ENCODE results near the gene NUP42.

The NUP42 gene

GRCh38 chr7:23205909-23206767 lies 24.3 kb downstream of the NUP42 start:
- Histone ChIP-seq H2BK5ac (ENCODE audit: low read length) (no peak overlapping the region), H3K4ac (ENCODE audit: low read depth, low read length) (no peak overlapping the region), H4K5ac (ENCODE audit: low read length) (no peak overlapping the region), H3K27me3 (ENCODE audit: insufficient read depth, low read length, poor library complexity) (no peaks in the 10 kb centered on the region), H3K79me1 (ENCODE audit: low read length) (no peaks in the 10 kb centered on the region), H3K79me2 (ENCODE audit: control insufficient read depth, insufficient read depth, low read length) (no peaks in the 10 kb centered on the region), H3K9ac (ENCODE audit: low read length) (no peak overlapping the region), H2BK15ac (replicated peaks; ENCODE audit: low read depth) (no peak overlapping the region), H3K56ac (ENCODE audit: low read length) (no peak overlapping the region), H4K8ac (ENCODE audit: low read depth, low read length) (no peak overlapping the region), H3K18ac (ENCODE audit: low read length) (no peak overlapping the region), H3K36me3 (ENCODE audit: control insufficient read depth, insufficient read depth, low read length) (peaks cover 2% of the 10 kb centered on the region), H3K4me3 (ENCODE audit: low read length) (no peak overlapping the region), H3K4me2 (ENCODE audit: low read length) (no peak overlapping the region), H3K4me1 (ENCODE audit: control insufficient read depth, low read depth, low read length) (no peaks in the 10 kb centered on the region), H2AK5ac (ENCODE audit: low read length) (no peak overlapping the region), H2BK120ac (ENCODE audit: low read depth, low read length) (no peak overlapping the region), H3K27ac (ENCODE audit: low read depth, low read length) (no peak overlapping the region), H3K23ac (ENCODE audit: low read length) (no peak overlapping the region)
- no CpG with 5 or more reads among the region's 76 CpGs for WGBS (ENCODE audit: extremely low coverage, insufficient coverage, low lambda C conversion rate)
- no peak for DNase-seq

DNA sequence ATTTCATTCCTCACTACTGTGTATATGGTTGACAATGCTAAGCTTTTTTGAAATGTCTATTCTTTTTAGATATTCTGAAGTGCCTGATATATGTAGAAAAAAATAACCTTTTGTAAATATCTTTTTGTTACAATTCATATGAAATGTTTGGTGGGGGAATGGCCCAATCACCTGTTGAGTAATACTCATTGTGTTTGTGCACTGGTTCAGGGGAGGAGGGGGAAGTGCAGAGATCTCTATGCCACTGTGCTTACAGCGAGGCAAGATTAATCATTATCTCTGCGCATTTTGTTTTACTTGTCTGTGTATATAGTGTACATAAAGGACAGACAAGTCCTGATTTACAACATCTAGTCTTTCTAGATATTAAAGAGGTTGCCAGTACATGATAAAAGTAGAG lies 25.2 kb downstream of the NUP42 start:
- no peak overlapping the region for H3K4ac ChIP-seq (ENCODE audit: low read depth, low read length)
- no peak overlapping the region for H2BK15ac ChIP-seq (replicated peaks; ENCODE audit: low read depth)
- no peaks in the 10 kb centered on the region for H3K4me1 ChIP-seq (ENCODE audit: control insufficient read depth, low read depth, low read length)
- no peak overlapping the region for H3K27ac ChIP-seq (ENCODE audit: low read depth, low read length)
- H2AK5ac ChIP-seq (ENCODE audit: low read length): no peak overlapping the region
- no peak overlapping the region for H3K4me2 ChIP-seq (ENCODE audit: low read length)
- H3K23ac ChIP-seq (ENCODE audit: low read length): no peak overlapping the region
- no peak overlapping the region for H3K4me3 ChIP-seq (ENCODE audit: low read length)
- no peaks in the 10 kb centered on the region for H3K36me3 ChIP-seq (ENCODE audit: control insufficient read depth, insufficient read depth, low read length)
- no peak overlapping the region for H4K5ac ChIP-seq (ENCODE audit: low read length)
- no peaks in the 10 kb centered on the region for H3K27me3 ChIP-seq (ENCODE audit: insufficient read depth, low read length, poor library complexity)
- H3K18ac ChIP-seq (ENCODE audit: low read length): no peak overlapping the region
- WGBS (ENCODE audit: extremely low coverage, insufficient coverage, low lambda C conversion rate): no CpG with 5 or more reads among the region's 2 CpGs
- no peak for DNase-seq
- H2BK120ac ChIP-seq (ENCODE audit: low read depth, low read length): no peak overlapping the region
- no peak overlapping the region for H3K9ac ChIP-seq (ENCODE audit: low read length)
- no peak overlapping the region for H2BK5ac ChIP-seq (ENCODE audit: low read length)
- H3K79me1 ChIP-seq (ENCODE audit: low read length): no peaks in the 10 kb centered on the region
- H3K56ac ChIP-seq (ENCODE audit: low read length): no peak overlapping the region
- H4K8ac ChIP-seq (ENCODE audit: low read depth, low read length): no peak overlapping the region
- H3K79me2 ChIP-seq (ENCODE audit: control insufficient read depth, insufficient read depth, low read length): no peaks in the 10 kb centered on the region

- no CpG with 5 or more reads among the region's 3 CpGs for WGBS (ENCODE audit: extremely low coverage, insufficient coverage, low lambda C conversion rate)
- no peaks in the 10 kb centered on the region for H3K36me3 ChIP-seq (ENCODE audit: control insufficient read depth, insufficient read depth, low read length)
Measured at GRCh38 chr7:23207884-23208283, 26.0 kb downstream of the NUP42 start.

DNA sequence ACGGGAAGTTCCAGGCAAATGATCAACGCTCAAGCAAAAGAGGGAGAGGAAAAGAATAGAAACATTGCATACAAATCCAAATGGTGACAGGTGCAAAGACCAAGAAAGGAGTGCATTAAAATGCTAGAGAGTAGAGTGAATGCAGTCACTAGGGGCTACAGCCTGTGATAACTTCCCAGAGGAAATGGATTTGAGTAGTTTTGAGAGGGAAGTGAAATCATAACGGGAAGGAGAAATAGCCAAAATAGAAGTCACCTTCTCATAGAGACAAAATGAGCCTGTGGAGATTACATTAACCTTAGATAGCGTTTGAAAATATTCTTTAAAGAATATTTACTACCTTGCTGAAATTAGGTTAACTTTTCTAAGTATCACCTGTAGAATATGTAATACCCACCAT lies 26.5 kb downstream of the NUP42 start:
- Histone ChIP-seq H3K18ac (ENCODE audit: low read length) (no peak overlapping the region), H3K4ac (ENCODE audit: low read depth, low read length) (no peak overlapping the region), H2BK5ac (ENCODE audit: low read length) (no peak overlapping the region), H3K27ac (ENCODE audit: low read depth, low read length) (no peak overlapping the region), H3K23ac (ENCODE audit: low read length) (no peak overlapping the region), H3K4me3 (ENCODE audit: low read length) (no peak overlapping the region), H2BK120ac (ENCODE audit: low read depth, low read length) (no peak overlapping the region), H2BK15ac (replicated peaks; ENCODE audit: low read depth) (no peak overlapping the region), H3K56ac (ENCODE audit: low read length) (no peak overlapping the region), H4K5ac (ENCODE audit: low read length) (no peak overlapping the region), H3K79me2 (ENCODE audit: control insufficient read depth, insufficient read depth, low read length) (no peaks in the 10 kb centered on the region), H3K36me3 (ENCODE audit: control insufficient read depth, insufficient read depth, low read length) (no peaks in the 10 kb centered on the region), H3K9ac (ENCODE audit: low read length) (no peak overlapping the region), H3K79me1 (ENCODE audit: low read length) (no peaks in the 10 kb centered on the region), H3K4me2 (ENCODE audit: low read length) (no peak overlapping the region), H3K27me3 (ENCODE audit: insufficient read depth, low read length, poor library complexity) (no peaks in the 10 kb centered on the region), H3K4me1 (ENCODE audit: control insufficient read depth, low read depth, low read length) (no peaks in the 10 kb centered on the region), H4K8ac (ENCODE audit: low read depth, low read length) (no peak overlapping the region), H2AK5ac (ENCODE audit: low read length) (no peak overlapping the region)
- no CpG with 5 or more reads among the region's 4 CpGs for WGBS (ENCODE audit: extremely low coverage, insufficient coverage, low lambda C conversion rate)
- DNase-seq: no peak

More at GRCh38 chr7:23207884-23208283, 26.0 kb downstream of the NUP42 start:
- H3K4me1 ChIP-seq (ENCODE audit: control insufficient read depth, low read depth, low read length): no peaks in the 10 kb centered on the region
- no peak overlapping the region for H2BK120ac ChIP-seq (ENCODE audit: low read depth, low read length)
- H3K27me3 ChIP-seq (ENCODE audit: insufficient read depth, low read length, poor library complexity): no peaks in the 10 kb centered on the region
- no peak overlapping the region for H3K4ac ChIP-seq (ENCODE audit: low read depth, low read length)
- no peaks in the 10 kb centered on the region for H3K79me1 ChIP-seq (ENCODE audit: low read length)
- no peak overlapping the region for H3K18ac ChIP-seq (ENCODE audit: low read length)
- H3K4me2 ChIP-seq (ENCODE audit: low read length): no peak overlapping the region
- H2BK15ac ChIP-seq (replicated peaks; ENCODE audit: low read depth): no peak overlapping the region
- no peak overlapping the region for H3K9ac ChIP-seq (ENCODE audit: low read length)
- H3K27ac ChIP-seq (ENCODE audit: low read depth, low read length): no peak overlapping the region
- no peak overlapping the region for H4K5ac ChIP-seq (ENCODE audit: low read length)
- H4K8ac ChIP-seq (ENCODE audit: low read depth, low read length): no peak overlapping the region
- DNase-seq: no peak
- H3K4me3 ChIP-seq (ENCODE audit: low read length): no peak overlapping the region
- H2BK5ac ChIP-seq (ENCODE audit: low read length): no peak overlapping the region
- H3K79me2 ChIP-seq (ENCODE audit: control insufficient read depth, insufficient read depth, low read length): no peaks in the 10 kb centered on the region
- no peak overlapping the region for H3K56ac ChIP-seq (ENCODE audit: low read length)
- no peak overlapping the region for H2AK5ac ChIP-seq (ENCODE audit: low read length)
- no peak overlapping the region for H3K23ac ChIP-seq (ENCODE audit: low read length)

GRCh38 chr7:23210506-23210905 lies 28.7 kb downstream of the NUP42 start:
- H3K4me2 ChIP-seq (ENCODE audit: low read length): no peak overlapping the region
- H4K5ac ChIP-seq (ENCODE audit: low read length): no peak overlapping the region
- H3K4me3 ChIP-seq (ENCODE audit: low read length): no peak overlapping the region
- no peak overlapping the region for H3K9ac ChIP-seq (ENCODE audit: low read length)
- H2BK15ac ChIP-seq (replicated peaks; ENCODE audit: low read depth): no peak overlapping the region
- no peaks in the 10 kb centered on the region for H3K36me3 ChIP-seq (ENCODE audit: control insufficient read depth, insufficient read depth, low read length)
- no peak overlapping the region for H2BK5ac ChIP-seq (ENCODE audit: low read length)
- H4K8ac ChIP-seq (ENCODE audit: low read depth, low read length): no peak overlapping the region
- WGBS (ENCODE audit: extremely low coverage, insufficient coverage, low lambda C conversion rate): no CpG with 5 or more reads among the region's 2 CpGs
- H3K27me3 ChIP-seq (ENCODE audit: insufficient read depth, low read length, poor library complexity): no peaks in the 10 kb centered on the region
- H3K23ac ChIP-seq (ENCODE audit: low read length): no peak overlapping the region
- no peak overlapping the region for H2AK5ac ChIP-seq (ENCODE audit: low read length)
- no peak for DNase-seq
- H3K4ac ChIP-seq (ENCODE audit: low read depth, low read length): no peak overlapping the region
- no peaks in the 10 kb centered on the region for H3K79me2 ChIP-seq (ENCODE audit: control insufficient read depth, insufficient read depth, low read length)
- H3K27ac ChIP-seq (ENCODE audit: low read depth, low read length): no peak overlapping the region
- H3K56ac ChIP-seq (ENCODE audit: low read length): no peak overlapping the region
- no peaks in the 10 kb centered on the region for H3K79me1 ChIP-seq (ENCODE audit: low read length)
- no peak overlapping the region for H2BK120ac ChIP-seq (ENCODE audit: low read depth, low read length)
- H3K4me1 ChIP-seq (ENCODE audit: control insufficient read depth, low read depth, low read length): no peaks in the 10 kb centered on the region
- no peak overlapping the region for H3K18ac ChIP-seq (ENCODE audit: low read length)

DNA sequence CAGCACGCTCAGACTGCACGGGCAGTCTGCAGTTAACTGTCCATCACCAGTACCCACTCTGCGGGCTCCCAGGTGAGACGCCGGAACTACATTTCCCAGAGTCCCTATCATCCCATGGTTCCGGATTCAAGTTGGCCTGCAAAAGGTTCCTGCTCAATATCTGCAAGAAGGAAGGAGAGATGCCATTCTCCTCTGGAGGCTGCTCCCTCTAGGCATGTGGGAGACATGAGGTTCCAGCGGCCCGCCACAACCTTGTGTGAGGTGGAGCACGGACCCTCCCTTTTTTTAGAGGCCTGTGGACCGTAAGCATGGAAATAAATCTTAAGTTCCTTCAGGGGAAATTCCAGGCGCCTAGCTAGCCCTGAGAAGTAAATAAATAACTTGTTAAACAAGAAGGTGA lies 29.7 kb downstream of the NUP42 start:
- Histone ChIP-seq H3K4me2 (ENCODE audit: low read length) (no peak overlapping the region), H3K23ac (ENCODE audit: low read length) (no peak overlapping the region), H4K8ac (ENCODE audit: low read depth, low read length) (no peak overlapping the region), H2BK15ac (replicated peaks; ENCODE audit: low read depth) (no peak overlapping the region), H3K56ac (ENCODE audit: low read length) (no peak overlapping the region), H3K27ac (ENCODE audit: low read depth, low read length) (no peak overlapping the region), H3K18ac (ENCODE audit: low read length) (no peak overlapping the region), H3K4ac (ENCODE audit: low read depth, low read length) (no peak overlapping the region), H4K5ac (ENCODE audit: low read length) (no peak overlapping the region), H3K4me3 (ENCODE audit: low read length) (no peak overlapping the region), H3K36me3 (ENCODE audit: control insufficient read depth, insufficient read depth, low read length) (no peaks in the 10 kb centered on the region), H3K79me2 (ENCODE audit: control insufficient read depth, insufficient read depth, low read length) (no peaks in the 10 kb centered on the region), H2BK120ac (ENCODE audit: low read depth, low read length) (no peak overlapping the region), H2AK5ac (ENCODE audit: low read length) (no peak overlapping the region), H3K79me1 (ENCODE audit: low read length) (no peaks in the 10 kb centered on the region), H3K4me1 (ENCODE audit: control insufficient read depth, low read depth, low read length) (no peaks in the 10 kb centered on the region), H3K9ac (ENCODE audit: low read length) (no peak overlapping the region), H2BK5ac (ENCODE audit: low read length) (no peak overlapping the region), H3K27me3 (ENCODE audit: insufficient read depth, low read length, poor library complexity) (no peaks in the 10 kb centered on the region)
- whole genome bisulfite sequencing (ENCODE audit: extremely low coverage, insufficient coverage, low lambda C conversion rate): no CpG with 5 or more reads among the region's 11 CpGs
- DNase-seq: peak; percentile 60

All from mesendoderm (in vitro differentiated cells).